Activated CD4-positive, alpha-beta memory T cell treated with anti-CD3 and anti-CD28 coated beads, Interleukin-2, amount 10 ng/mL, durations not matched to agents 7 days and 5 days (primary cell): ENCODE data around the gene SCAPER. TPM values are rescaled to one million over a fixed set of nuclear protein-coding genes. Genes with fewer than 3 reads are reported as not detected.
"Not testable (repeated sequence)": the region's sequence is repeated elsewhere in the genome, so short reads cannot be mapped to it uniquely, and the experiment has no call there.

ENCODE experiments used
- CTCF ChIA-PET: fragments of 350-600 bp; sonication (Branson Sonifier 250); formaldehyde crosslinking; loops from one replicate; lab custom pipeline; 2021; ENCODE audit warnings: antibody characterized with exemption, inconsistent platforms; lab: Charles Lee
- POLR2A ChIA-PET: fragments of 350-600 bp; sonication (Branson Sonifier 250); formaldehyde crosslinking; loops from one replicate; lab custom pipeline; 2021; ENCODE audit warnings: antibody characterized with exemption; lab: Charles Lee
- DNase-seq: peaks from one replicate; pipeline ENCODE4 v3.0.0-alpha.2; 2020
- H3K27ac Mint-ChIP-seq: one replicate; pipeline ENCODE4 v1.8.0; 2021; ENCODE audit warnings: mild to moderate bottlenecking, mixed read lengths
- H3K27me3 Mint-ChIP-seq: one replicate; pipeline ENCODE4 v1.8.0; 2021; ENCODE audit warnings: mixed read lengths
- H3K36me3 Mint-ChIP-seq: one replicate; pipeline ENCODE4 v1.8.0; 2021; ENCODE audit warnings: low read depth, mixed read lengths
- H3K4me1 Mint-ChIP-seq: one replicate; pipeline ENCODE4 v1.8.0; 2021; ENCODE audit warnings: mixed read lengths
- H3K4me3 Mint-ChIP-seq: one replicate; pipeline ENCODE4 v1.8.0; 2021; ENCODE audit warnings: mild to moderate bottlenecking, mixed read lengths
- H3K9me3 Mint-ChIP-seq: one replicate; pipeline ENCODE4 v1.8.0; 2021; ENCODE audit warnings: mixed read lengths
- total RNA-seq, 2 experiments: library from RNA; stranded (reverse); gene quantifications; one replicate each; pipeline ENCODE4 v1.2.3, GENCODE V29; 2021

Gene SCAPER
- total RNA-seq, 2 experiments from 2014 or later, result 19.2 to 21.9 TPM

DNA sequence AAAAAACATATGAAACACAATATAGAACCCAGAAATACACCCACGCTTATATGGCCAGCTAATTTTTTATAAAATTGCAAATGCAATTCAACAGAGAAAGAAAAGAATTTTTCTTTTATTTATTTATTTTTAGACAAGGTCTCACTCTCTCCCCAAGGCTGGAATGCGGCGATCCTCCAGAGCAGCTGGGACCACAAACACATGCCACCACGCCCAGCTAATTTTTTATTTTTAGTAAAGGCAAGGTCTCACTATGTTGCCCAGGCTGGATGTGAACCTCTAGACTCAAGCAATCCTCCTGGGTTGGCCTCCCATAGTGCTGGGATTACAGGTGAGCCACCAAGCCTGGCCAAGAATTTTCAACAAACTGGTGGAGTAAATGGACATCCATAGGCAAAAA lies 117.9 kb downstream of the SCAPER start:
- H3K27me3 Mint-ChIP-seq, result no peaks in the 10 kb centered on the region
- peaks cover 58% of the 10 kb centered on the region for H3K36me3 Mint-ChIP-seq
- H3K4me3 Mint-ChIP-seq, result no peak overlapping the region
- CTCF ChIA-PET, result no interaction called here
- POLR2A ChIA-PET, result no interaction called here
- H3K4me1 Mint-ChIP-seq, result no peaks in the 10 kb centered on the region
- peaks cover 14% of the 10 kb centered on the region for H3K9me3 Mint-ChIP-seq
- no peak overlapping the region for H3K27ac Mint-ChIP-seq
- no peak for DNase-seq

DNA sequence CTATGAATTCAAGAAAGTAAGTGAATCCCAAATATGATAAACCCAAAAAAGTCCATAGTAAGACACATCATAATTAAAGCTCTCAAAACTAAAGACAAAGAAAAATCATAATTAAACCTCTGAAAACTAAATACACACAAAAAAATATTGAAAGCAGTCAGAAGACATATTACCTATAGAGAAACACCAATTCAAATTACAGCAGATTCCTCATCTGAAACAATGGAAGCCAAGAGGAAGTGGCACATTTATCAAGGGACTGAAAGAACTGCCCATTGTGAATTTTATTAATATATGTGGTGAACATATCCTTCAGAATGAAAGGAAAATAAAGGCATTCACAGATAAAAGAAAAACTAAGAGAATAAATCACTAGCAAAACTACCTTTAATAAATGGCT lies 128.2 kb downstream of the SCAPER start:
- H3K9me3 Mint-ChIP-seq, result peaks cover 10% of the 10 kb centered on the region
- peaks cover 23% of the 10 kb centered on the region for H3K36me3 Mint-ChIP-seq
- ChIA-PET CTCF (no interaction called here), POLR2A (no interaction called here)
- H3K4me1 Mint-ChIP-seq, result peaks cover 2% of the 10 kb centered on the region
- no peaks in the 10 kb centered on the region for H3K27me3 Mint-ChIP-seq
- no peak overlapping the region for H3K27ac Mint-ChIP-seq
- H3K4me3 Mint-ChIP-seq, result no peak overlapping the region
- no peak for DNase-seq

DNA sequence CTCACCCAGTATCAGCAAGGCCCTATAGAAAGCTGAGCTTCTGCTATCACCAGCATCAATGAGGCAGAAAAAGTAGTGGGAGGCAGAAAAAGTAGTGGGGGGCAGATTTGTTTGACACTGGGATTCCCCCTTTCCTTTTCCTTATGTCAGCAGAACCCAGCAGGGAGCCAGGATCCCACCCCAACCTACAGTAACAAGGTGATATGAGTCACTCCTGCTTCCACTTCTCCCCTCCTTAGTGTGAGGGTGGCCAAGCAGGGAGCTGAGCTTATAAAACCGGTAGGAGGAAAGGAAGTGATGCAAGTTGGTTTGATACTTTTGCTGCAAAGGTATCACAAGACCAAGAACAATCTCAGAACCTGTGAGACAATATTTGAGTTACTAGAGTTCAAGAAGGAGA lies 128.7 kb downstream of the SCAPER start:
- peaks cover 2% of the 10 kb centered on the region for H3K4me1 Mint-ChIP-seq
- no peak for DNase-seq
- CTCF ChIA-PET, result no interaction called here
- no peak overlapping the region for H3K4me3 Mint-ChIP-seq
- no peak overlapping the region for H3K27ac Mint-ChIP-seq
- H3K36me3 Mint-ChIP-seq, result peaks cover 23% of the 10 kb centered on the region
- POLR2A ChIA-PET, result no interaction called here
- no peaks in the 10 kb centered on the region for H3K27me3 Mint-ChIP-seq
- peaks cover 10% of the 10 kb centered on the region for H3K9me3 Mint-ChIP-seq

DNA sequence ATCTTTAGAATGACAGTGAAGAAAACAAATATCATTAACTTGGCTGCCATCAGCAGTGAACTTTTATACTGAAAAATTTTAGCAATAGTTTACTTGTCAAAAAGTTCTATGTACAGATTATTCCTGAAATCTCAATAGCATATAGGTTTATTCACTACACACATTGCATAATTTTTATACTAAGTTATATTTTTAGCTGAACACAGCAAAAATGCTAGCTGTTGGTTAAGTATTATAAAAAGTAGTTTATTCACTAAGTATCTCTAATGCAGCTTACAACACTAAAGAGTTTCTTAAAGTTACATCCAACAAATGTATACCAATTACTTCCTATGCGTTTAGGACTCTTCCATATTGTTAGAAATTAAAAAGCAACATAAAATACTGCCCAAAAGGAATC lies 131.9 kb downstream of the SCAPER start:
- Mint-ChIP-seq H3K36me3 (peaks cover 29% of the 10 kb centered on the region), H3K9me3 (peaks cover 13% of the 10 kb centered on the region), H3K4me3 (no peak overlapping the region), H3K27me3 (no peaks in the 10 kb centered on the region), H3K27ac (no peak overlapping the region), H3K4me1 (peaks cover 2% of the 10 kb centered on the region)
- ChIA-PET CTCF (no interaction called here), POLR2A (no interaction called here)
- no peak for DNase-seq

DNA sequence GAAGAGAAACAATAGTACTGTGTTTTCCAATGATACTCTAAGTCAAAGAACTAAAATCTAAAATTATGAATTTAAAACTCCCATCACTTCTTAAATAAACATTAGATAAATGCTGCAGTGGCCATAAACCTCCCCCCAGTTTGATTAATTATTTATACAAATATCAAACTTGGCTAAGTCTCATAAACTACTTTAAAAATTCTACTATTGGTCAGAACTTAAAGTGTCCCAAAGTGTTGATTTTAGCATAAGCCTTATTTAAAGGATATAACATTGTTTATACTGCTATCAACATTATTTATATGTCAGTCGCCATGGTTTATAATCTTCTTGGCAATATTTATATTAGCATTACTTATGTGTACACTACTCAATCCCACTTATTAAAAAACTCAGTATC lies 132.4 kb downstream of the SCAPER start:
- CTCF ChIA-PET, result no interaction called here
- no peak overlapping the region for H3K27ac Mint-ChIP-seq
- peaks cover 31% of the 10 kb centered on the region for H3K36me3 Mint-ChIP-seq
- H3K4me1 Mint-ChIP-seq, result peaks cover 2% of the 10 kb centered on the region
- POLR2A ChIA-PET, result no interaction called here
- no peaks in the 10 kb centered on the region for H3K27me3 Mint-ChIP-seq
- no peak for DNase-seq
- H3K9me3 Mint-ChIP-seq, result peaks cover 13% of the 10 kb centered on the region
- H3K4me3 Mint-ChIP-seq, result no peak overlapping the region

DNA sequence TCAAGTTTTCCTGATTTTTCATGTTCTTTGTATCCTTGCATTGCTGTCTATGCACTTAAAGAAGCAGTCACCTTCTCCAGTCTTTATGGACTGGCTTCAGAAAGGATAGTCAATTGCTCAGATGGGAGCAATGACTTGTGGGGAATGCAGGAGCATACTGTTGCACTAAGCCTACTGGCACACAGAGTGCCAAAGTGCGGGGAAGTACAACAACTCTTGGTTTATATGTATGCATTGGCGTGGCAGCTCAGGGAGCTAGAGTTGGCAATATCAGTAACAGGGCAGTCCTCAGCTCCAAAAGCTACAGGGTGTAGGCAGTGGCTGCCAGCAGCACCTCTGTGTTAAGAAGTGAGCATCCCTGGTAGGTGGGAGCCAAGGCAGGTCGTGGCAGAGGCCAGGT lies 141.1 kb downstream of the SCAPER start:
- H3K9me3 Mint-ChIP-seq, result peaks cover 17% of the 10 kb centered on the region
- H3K4me3 Mint-ChIP-seq, result no peak overlapping the region
- no peaks in the 10 kb centered on the region for H3K4me1 Mint-ChIP-seq
- H3K27me3 Mint-ChIP-seq, result no peaks in the 10 kb centered on the region
- ChIA-PET POLR2A (no interaction called here), CTCF (no interaction called here)
- no peak for DNase-seq
- no peak overlapping the region for H3K27ac Mint-ChIP-seq
- H3K36me3 Mint-ChIP-seq, result peaks cover 48% of the 10 kb centered on the region

DNA sequence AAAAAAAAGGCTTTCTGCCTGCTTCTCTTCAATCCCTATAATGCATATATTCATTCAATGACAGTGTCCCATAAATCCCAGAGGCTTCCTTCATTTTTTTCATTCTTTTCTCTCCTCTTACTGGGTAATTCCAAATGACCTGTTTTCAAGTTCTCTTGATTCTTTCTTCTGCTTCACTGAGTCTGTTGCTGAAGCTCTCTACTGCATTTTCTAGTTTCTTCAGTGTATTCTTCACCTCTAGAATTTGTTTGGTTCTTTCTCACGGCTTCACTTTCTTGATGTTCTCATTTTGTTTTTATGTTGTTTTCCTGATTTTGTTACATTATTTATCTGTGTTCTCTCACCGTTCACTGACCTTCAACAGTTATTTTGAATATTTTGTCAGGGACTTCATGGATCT lies 141.6 kb downstream of the SCAPER start:
- no peak for DNase-seq
- H3K9me3 Mint-ChIP-seq, result peaks cover 17% of the 10 kb centered on the region
- H3K27me3 Mint-ChIP-seq, result no peaks in the 10 kb centered on the region
- H3K27ac Mint-ChIP-seq, result no peak overlapping the region
- H3K4me1 Mint-ChIP-seq, result no peaks in the 10 kb centered on the region
- no peak overlapping the region for H3K4me3 Mint-ChIP-seq
- peaks cover 48% of the 10 kb centered on the region for H3K36me3 Mint-ChIP-seq
- POLR2A ChIA-PET, result no interaction called here
- CTCF ChIA-PET, result no interaction called here

DNA sequence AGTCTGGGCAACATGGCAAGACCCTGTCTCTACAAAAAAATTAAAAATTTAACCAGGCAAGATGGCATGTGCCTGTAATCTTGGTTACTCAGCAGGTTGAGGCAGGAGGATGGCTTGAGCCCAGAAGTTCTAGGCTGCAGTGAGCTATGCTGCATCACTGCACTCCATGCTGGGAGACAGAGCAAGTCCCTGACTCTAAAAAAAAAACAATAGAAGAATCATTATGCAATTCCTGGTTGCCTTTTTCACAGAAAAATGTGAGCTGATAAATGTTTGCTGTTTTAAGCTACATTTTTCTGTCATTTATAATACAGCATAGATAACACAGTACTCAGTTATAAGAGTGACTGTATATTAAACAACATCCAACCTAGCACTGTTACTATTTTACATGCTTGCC lies 148.8 kb downstream of the SCAPER start:
- peaks cover 14% of the 10 kb centered on the region for H3K36me3 Mint-ChIP-seq
- CTCF ChIA-PET, result no interaction called here
- POLR2A ChIA-PET, result no interaction called here
- no peak for DNase-seq
- no peaks in the 10 kb centered on the region for H3K27me3 Mint-ChIP-seq
- no peaks in the 10 kb centered on the region for H3K9me3 Mint-ChIP-seq
- H3K4me3 Mint-ChIP-seq, result no peak overlapping the region
- no peak overlapping the region for H3K27ac Mint-ChIP-seq
- peaks cover 2% of the 10 kb centered on the region for H3K4me1 Mint-ChIP-seq

DNA sequence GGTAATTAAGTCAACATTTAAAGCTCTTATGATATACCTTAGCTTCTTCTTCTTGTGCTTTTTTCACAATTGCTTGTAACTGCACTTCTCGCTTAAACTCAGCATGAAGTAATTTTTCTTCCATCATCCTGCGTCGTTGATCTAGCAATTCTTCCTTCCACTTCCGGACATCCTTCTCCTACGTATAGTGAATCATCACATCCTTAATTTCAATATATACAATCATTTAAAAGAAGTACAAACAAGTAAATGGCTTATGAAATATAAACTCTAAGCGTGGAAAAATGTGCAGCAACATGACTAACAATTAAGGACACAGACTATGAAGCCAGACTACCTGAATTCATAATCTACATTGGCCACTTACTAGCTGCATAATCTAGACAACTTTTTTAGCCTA lies 151.4 kb downstream of the SCAPER start:
- POLR2A ChIA-PET, result no interaction called here
- peaks cover 22% of the 10 kb centered on the region for H3K36me3 Mint-ChIP-seq

DNA sequence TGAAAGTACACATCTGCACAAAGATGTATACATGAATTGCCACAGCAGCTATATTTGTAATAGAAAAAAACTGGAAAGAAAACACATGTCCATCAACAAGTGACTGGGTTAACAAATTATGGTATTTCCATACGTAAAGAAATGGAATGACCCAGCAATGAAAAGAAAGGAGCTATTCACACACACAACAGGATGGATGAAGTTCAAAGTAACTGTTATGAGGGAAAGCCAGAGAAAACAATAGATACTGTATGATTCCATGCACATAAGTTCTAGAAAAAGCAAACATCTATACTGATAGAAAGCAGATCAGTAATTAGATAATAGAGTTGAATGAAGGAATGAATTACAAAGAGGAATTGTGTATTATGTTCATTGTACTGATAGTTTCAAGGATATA lies 152.0 kb downstream of the SCAPER start:
- H3K4me1 Mint-ChIP-seq, result peaks cover 2% of the 10 kb centered on the region
- H3K27ac Mint-ChIP-seq, result no peak overlapping the region
- no peak overlapping the region for H3K4me3 Mint-ChIP-seq
- no peaks in the 10 kb centered on the region for H3K27me3 Mint-ChIP-seq
- no peak for DNase-seq
- POLR2A ChIA-PET, result no interaction called here
- CTCF ChIA-PET, result no interaction called here
- peaks cover 26% of the 10 kb centered on the region for H3K36me3 Mint-ChIP-seq
- no peaks in the 10 kb centered on the region for H3K9me3 Mint-ChIP-seq

More for the DNA sequence above, 151.4 kb downstream of the SCAPER start:
- Mint-ChIP-seq H3K27me3 (no peaks in the 10 kb centered on the region), H3K9me3 (no peaks in the 10 kb centered on the region), H3K4me1 (peaks cover 2% of the 10 kb centered on the region), H3K4me3 (no peak overlapping the region), H3K27ac (no peak overlapping the region)
- no peak for DNase-seq
- CTCF ChIA-PET, result interaction anchor here (0.6 kb wide), 1 partner anchor 375 kb away, joined by 4 read pairs; no protein-coding TSS in a partner anchor

DNA sequence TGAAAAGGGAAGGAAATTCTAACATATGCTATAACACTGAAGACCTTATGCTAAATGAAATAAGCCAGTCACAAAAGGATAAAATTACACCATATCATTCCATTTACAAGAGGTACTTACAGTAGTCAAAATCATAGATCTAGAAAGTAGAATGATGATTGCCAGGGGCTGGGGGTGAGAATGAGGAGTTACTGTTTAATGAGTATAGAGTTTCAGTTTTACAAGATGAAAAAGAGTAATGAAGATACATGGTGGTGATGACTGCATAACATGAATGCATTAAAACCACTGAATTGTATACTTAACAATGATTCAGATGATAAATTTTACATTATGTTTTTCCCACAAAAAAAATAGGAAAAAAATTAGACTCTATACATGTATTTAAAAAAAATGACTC lies 152.6 kb downstream of the SCAPER start:
- ChIA-PET POLR2A (no interaction called here), CTCF (no interaction called here)
- DNase-seq, result no peak
- H3K9me3 Mint-ChIP-seq, result no peaks in the 10 kb centered on the region
- peaks cover 2% of the 10 kb centered on the region for H3K4me1 Mint-ChIP-seq
- H3K27ac Mint-ChIP-seq, result no peak overlapping the region
- H3K27me3 Mint-ChIP-seq, result no peaks in the 10 kb centered on the region
- H3K4me3 Mint-ChIP-seq, result no peak overlapping the region
- peaks cover 26% of the 10 kb centered on the region for H3K36me3 Mint-ChIP-seq

DNA sequence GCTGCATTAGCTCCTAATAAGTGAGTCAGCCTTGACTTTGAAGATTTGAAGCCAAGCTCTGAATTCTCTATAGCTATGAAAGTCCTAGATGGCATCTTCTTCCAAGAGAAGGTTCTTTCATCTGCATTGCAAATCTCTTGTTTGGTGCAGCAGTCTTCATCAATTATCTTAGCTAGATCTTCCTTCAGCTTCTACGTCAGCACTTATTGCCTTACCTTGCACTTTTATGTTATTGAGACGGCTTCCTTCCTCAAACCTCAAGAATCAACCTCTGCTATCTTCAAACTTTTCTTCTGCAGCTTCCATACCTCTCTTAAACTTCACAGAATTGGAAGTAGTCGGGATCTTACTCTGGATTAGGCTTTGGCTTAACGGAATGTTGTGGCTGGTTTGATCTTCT lies 167.6 kb downstream of the SCAPER start:
- H3K4me3 Mint-ChIP-seq, result no peak overlapping the region
- ChIA-PET POLR2A (no interaction called here), CTCF (no interaction called here)
- peaks cover 2% of the 10 kb centered on the region for H3K4me1 Mint-ChIP-seq
- H3K27ac Mint-ChIP-seq, result no peak overlapping the region
- no peaks in the 10 kb centered on the region for H3K9me3 Mint-ChIP-seq
- no peaks in the 10 kb centered on the region for H3K27me3 Mint-ChIP-seq
- no peak for DNase-seq
- peaks cover 21% of the 10 kb centered on the region for H3K36me3 Mint-ChIP-seq

DNA sequence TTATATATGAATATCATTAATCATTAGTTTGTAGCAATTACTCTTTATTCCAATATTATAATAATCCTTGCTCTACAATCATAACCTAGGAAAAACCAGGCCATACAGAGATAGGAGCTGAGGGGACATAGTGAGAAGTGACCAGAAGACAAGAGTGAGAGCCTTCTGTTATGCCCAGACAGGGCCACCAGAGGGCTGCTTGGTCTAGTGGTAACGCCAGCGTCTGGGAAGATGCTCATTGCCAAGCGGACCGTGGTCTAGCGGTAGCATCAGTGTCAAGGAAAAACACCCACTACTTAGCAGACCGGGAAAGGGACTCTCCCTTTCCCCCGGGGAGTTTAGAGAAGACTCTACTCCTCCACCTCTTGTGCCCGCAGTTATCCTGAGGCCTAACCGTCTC lies 172.8 kb downstream of the SCAPER start:
- not testable (repeated sequence) for H3K9me3 Mint-ChIP-seq, H3K4me1 Mint-ChIP-seq, H3K4me3 Mint-ChIP-seq

DNA sequence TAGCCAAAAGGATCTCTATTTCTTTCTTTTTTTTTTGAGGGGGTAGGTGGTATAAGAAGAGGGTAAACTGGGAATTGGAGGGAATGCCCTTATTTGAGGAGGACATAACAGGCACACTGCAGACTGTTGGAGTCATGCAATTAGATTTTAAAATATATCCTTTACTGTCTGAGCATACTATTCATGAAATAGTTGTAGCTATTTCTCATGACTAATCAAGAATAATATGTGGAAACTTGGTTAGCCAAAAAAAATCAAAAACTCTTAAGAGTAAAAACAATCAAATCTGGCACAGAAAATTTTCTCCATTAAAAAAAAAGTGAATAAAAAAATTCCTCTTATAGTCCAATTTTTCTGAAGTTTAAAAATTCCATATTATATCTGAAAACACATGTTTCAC lies 174.9 kb downstream of the SCAPER start:
- CTCF ChIA-PET, result no interaction called here
- H3K9me3 Mint-ChIP-seq, result no peaks in the 10 kb centered on the region

More for the DNA sequence above, 172.8 kb downstream of the SCAPER start:
- ChIA-PET CTCF (interaction anchor here (1.2 kb wide), 1 partner anchor 15 kb away, joined by 3 read pairs; no protein-coding TSS in a partner anchor), POLR2A (interaction anchor here (1.1 kb wide), 1 partner anchor 9 kb away, joined by 3 read pairs; no protein-coding TSS in a partner anchor)
- H3K27ac Mint-ChIP-seq, DNase-seq, H3K27me3 Mint-ChIP-seq: not testable (repeated sequence)
- peaks cover 21% of the 10 kb centered on the region for H3K36me3 Mint-ChIP-seq

More for the DNA sequence above, 174.9 kb downstream of the SCAPER start:
- DNase-seq, result no peak
- Mint-ChIP-seq H3K36me3 (peaks cover 28% of the 10 kb centered on the region), H3K27me3 (no peaks in the 10 kb centered on the region), H3K4me1 (no peaks in the 10 kb centered on the region), H3K27ac (no peak overlapping the region), H3K4me3 (no peak overlapping the region)
- POLR2A ChIA-PET, result no interaction called here
